Stimulated activated naive CD8-positive, alpha-beta T cell treated with anti-CD3 and anti-CD28 coated beads, Interleukin-15, Interleukin-2, amounts not matched to agents 100 U/mL and 50 U/mL, for 24 hours (primary cell): ENCODE data around the gene CDYL.

ENCODE experiments used
- ATAC-seq: fragments of 150-1000 bp; cut with Tn5 transposase; one replicate; pipeline ENCODE4 v1.10.0; 2021
- DNase-seq: peaks from one replicate; pipeline ENCODE4 v3.0.0; 2021

CDYL gene

GRCh38 chr6:4909063-4909706 is 133.0 kb downstream of the CDYL start:
- DNase-seq: no peak
- no peak for ATAC-seq

- ATAC-seq: no peak
- no peak for DNase-seq
Measured at GRCh38 chr6:4910037-4910760, 134.0 kb downstream of the CDYL start.

GRCh38 chr6:4912559-4912958 is 136.4 kb downstream of the CDYL start:
- DNase-seq (no peak), ATAC-seq (no peak)

- DNase-seq (no peak), ATAC-seq (no peak)
Measured at GRCh38 chr6:4913705-4914419, 137.7 kb downstream of the CDYL start.

- DNase-seq (peak; percentile 29), ATAC-seq (peak; percentile 74)
Measured at GRCh38 chr6:4914420-4915159, 138.4 kb downstream of the CDYL start.

- ATAC-seq: peak; percentile 60
- no peak for DNase-seq
Measured at GRCh38 chr6:4916954-4917561, 140.9 kb downstream of the CDYL start.

GRCh38 chr6:4920914-4921410 is 144.8 kb downstream of the CDYL start:
- no peak for DNase-seq
- ATAC-seq: no peak

GRCh38 chr6:4922488-4923037 is 146.4 kb downstream of the CDYL start:
- ATAC-seq (no peak), DNase-seq (no peak)

- no peak for DNase-seq
- no peak for ATAC-seq
Measured at GRCh38 chr6:4923081-4923480, 146.9 kb downstream of the CDYL start.

- ATAC-seq (no peak), DNase-seq (no peak)
Measured at GRCh38 chr6:4924661-4925271, 148.6 kb downstream of the CDYL start.

GRCh38 chr6:4925580-4925979 is 149.4 kb downstream of the CDYL start:
- no peak for ATAC-seq
- no peak for DNase-seq

- ATAC-seq (peak; percentile 46), DNase-seq (no peak)
Measured at GRCh38 chr6:4928426-4928825, 152.2 kb downstream of the CDYL start.

- no peak for DNase-seq
Measured at GRCh38 chr6:4929097-4929718, 153.0 kb downstream of the CDYL start.

GRCh38 chr6:4930025-4930691 is 154.0 kb downstream of the CDYL start:
- DNase-seq (no peak), ATAC-seq (no peak)

More at GRCh38 chr6:4929097-4929718, 153.0 kb downstream of the CDYL start:
- no peak for ATAC-seq

- DNase-seq (no peak), ATAC-seq (no peak)
Measured at GRCh38 chr6:4931530-4932227, 155.5 kb downstream of the CDYL start.

GRCh38 chr6:4932228-4932903 is 156.2 kb downstream of the CDYL start:
- ATAC-seq (no peak), DNase-seq (no peak)

- peak; percentile 65 for ATAC-seq
- peak; percentile 13 for DNase-seq
Measured at GRCh38 chr6:4935486-4935885, 159.3 kb downstream of the CDYL start.

- DNase-seq: no peak
- ATAC-seq: no peak
Measured at GRCh38 chr6:4935975-4936680, 159.9 kb downstream of the CDYL start.
